GM12891 (cell line): Measurements from ENCODE around the gene TBC1D3G.
"Not testable (repeated sequence)": the region's sequence is repeated elsewhere in the genome, so short reads cannot be mapped to it uniquely, and the experiment has no call there.

Experiments used
- POLR2A ChIP-seq: IDR thresholded peaks from 2 replicates; pipeline ENCODE4 v1.6.1; 2011; ENCODE audit warnings: low read depth, low read length, control low read depth
- POLR2AphosphoS5 ChIP-seq: IDR thresholded peaks from 2 replicates; pipeline ENCODE4 v1.6.1; 2011; ENCODE audit warnings: low read depth, low read length, control low read depth
- SPI1 ChIP-seq: IDR thresholded peaks from 2 replicates; pipeline ENCODE4 v1.6.1; 2011; ENCODE audit warnings: low read depth, low read length, control low read depth
- TAF1 ChIP-seq: IDR thresholded peaks from 2 replicates; pipeline ENCODE4 v1.6.1; 2011; ENCODE audit warnings: low read depth, low read length, control low read depth

DNA sequence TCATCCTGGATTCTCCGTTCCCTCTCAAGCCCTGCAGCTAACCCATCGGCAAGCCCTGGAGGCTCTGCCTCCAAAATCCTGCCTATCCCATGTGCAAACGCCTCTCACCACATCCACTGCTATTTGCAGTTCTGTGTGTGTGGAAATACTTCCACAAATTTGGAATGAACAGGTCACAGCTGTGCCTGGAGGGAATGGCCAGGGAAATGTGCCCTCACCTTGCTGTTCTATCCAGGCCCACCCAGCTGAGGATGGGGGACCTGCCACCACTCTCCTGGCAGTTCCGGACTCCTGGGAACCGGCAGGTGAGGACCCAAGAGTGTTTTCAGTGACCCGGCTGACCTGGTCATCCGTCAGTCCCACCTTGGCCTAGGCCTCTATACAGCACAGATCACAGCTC is 52.3 kb downstream of the TBC1D3G start:
- not testable (repeated sequence) for TF ChIP-seq POLR2A, SPI1, POLR2AphosphoS5, TAF1
